Stimulated activated CD4-positive, alpha-beta T cell treated with anti-CD3 and anti-CD28 coated beads, Interleukin-1b, Interleukin-23, amount 100 ng/mL, for 1 hour (primary cell): ENCODE measurements around the gene CPSF6.
A peak's percentile ranks its signal among the peaks of the same experiment; 100 is the strongest.
"Not testable (repeated sequence)": the region's sequence is repeated elsewhere in the genome, so short reads cannot be mapped to it uniquely, and the experiment has no call there.

ENCODE experiments used
- DNase-seq, 2 donors: peaks; one replicate each; pipeline ENCODE4 v3.0.0-alpha.2; 2020; ENCODE audit warnings: low read depth in 2 of 2

Gene CPSF6, protein sequence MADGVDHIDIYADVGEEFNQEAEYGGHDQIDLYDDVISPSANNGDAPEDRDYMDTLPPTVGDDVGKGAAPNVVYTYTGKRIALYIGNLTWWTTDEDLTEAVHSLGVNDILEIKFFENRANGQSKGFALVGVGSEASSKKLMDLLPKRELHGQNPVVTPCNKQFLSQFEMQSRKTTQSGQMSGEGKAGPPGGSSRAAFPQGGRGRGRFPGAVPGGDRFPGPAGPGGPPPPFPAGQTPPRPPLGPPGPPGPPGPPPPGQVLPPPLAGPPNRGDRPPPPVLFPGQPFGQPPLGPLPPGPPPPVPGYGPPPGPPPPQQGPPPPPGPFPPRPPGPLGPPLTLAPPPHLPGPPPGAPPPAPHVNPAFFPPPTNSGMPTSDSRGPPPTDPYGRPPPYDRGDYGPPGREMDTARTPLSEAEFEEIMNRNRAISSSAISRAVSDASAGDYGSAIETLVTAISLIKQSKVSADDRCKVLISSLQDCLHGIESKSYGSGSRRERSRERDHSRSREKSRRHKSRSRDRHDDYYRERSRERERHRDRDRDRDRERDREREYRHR

DNA sequence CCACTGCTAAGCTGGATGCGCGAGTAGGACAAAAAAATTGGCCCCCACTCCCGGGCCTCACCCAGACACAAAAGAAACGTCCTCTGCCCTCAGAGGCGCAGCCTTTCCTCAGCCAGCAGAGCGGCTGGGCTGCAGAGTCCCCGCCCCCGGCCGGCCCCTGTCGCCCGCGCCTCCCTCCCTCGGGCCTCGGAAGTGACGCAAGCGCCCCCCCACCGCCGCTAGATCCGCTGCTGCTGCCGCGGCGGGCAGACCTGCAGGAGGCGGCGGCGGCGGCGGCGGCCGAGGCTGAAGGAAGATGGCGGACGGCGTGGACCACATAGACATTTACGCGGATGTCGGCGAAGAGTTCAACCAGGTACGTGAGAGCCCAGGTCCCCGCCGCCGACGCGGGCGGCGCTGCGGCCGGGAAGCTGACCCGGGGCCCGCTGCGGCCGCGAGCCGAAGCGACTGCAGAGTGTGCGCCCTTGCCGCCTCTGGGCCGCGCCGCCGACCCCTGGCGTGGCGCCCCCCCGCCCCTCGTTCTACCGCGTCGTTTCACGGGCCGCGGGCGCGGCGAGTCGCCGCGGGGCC is at the start of gene CPSF6:
Gene CPSF6 (plus strand): TSS at position 218 of the 570 bp plus-strand sequence. CDS start 78 bp downstream, at position 296.
- peak; percentile 91 to 93 for DNase-seq

DNA sequence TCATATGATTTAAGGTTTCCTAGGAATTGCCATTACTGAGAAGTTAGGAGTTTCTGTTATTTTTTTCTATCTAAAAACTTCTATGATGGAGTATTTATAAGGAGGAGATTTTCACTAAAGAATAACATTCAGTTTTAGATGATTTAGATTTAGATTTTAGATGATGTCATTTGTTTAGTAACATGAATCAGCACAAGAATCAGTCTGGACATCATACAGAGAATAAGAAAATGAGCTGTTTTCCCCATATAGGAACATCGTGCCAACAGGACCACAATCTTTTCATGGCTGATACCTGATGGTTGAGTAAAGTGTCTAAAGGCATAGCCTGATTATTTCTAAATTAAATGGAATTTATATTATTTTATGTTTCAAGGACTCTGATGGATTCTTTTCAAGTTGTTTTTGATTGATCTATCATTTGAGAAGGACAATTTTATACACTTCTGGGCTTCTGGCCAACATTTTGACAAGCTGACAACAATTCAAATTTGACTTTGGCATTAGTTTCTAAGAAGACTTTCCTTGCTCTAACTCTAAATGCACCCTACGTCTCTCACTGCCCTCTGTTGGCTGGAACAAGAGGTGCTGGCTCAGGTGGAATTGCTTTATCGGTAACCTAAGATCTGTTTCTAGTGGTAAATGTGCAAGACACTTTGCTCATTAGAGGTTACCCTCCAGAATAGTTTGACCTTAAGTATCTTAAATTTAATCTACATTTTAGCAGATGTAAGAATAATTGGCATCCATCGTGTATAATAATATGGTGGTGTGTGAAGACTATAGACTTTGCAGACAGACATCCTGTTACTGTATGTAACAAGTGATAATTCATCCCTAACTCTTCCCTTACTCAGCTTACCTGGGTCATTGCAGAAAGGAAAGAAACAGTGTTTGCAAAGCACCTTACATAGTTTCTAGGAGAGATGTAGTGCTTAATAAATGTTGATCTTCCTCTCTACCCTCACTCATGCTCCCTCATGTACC is 42.8 kb upstream of the CPSF6 start:
- no peak for DNase-seq

DNA sequence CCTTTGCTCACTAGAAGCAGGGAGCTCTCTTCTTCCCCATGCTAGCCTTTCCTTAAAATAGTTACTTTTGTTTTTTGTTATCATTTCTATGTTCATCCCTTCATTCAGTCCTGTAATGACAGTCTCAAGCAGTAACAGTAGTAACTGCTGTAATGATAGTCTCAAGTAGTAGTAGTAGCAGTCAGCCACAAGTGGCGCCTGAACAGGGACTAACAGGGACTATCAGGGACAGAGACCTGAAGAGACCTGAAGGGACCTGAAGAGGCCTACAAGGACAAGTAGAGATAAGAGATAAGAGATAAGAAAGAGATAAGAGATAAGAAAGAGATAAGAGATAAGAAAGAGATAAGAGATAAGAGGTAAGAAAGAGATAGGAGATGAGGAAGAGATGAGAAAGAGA is 39.4 kb upstream of the CPSF6 start:
- DNase-seq, result not testable (repeated sequence)

DNA sequence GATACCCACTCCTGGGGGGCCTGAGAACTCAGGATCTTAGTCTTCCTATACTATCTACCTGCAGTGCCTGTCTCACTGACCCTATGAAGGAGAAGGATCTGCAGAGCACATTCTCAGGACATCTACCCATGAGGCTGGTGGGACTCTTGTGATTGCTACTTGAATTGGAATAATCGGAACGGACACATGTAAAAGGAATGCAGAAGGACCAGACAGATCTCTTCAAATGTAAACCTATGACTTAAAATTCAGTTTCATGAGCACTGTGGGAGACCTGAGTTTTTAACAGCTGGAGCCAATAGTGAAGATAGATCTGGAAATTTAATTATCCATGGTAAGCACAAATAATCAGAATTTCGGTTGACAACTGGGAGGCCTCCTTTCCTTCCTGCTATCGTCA is 35.2 kb upstream of the CPSF6 start:
- no peak for DNase-seq

DNA sequence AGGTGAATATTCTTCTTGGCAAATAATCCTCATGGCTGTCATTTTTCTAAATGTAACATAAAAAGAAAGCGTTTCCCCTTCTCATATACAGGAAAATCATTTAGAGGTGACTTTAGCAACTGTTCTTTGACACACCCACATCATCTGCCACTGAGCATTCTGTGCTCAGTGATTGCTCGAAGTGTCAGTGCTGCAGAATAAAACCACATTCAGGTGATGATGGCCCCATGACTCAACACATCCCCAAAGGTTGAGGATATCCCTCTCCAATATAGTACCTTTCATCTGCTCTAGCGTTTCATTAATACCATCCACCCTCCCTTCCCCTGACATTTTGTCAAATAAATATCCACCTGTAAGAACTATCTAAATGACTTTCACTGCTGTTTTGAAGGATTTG is 28.7 kb upstream of the CPSF6 start:
- no peak for DNase-seq

DNA sequence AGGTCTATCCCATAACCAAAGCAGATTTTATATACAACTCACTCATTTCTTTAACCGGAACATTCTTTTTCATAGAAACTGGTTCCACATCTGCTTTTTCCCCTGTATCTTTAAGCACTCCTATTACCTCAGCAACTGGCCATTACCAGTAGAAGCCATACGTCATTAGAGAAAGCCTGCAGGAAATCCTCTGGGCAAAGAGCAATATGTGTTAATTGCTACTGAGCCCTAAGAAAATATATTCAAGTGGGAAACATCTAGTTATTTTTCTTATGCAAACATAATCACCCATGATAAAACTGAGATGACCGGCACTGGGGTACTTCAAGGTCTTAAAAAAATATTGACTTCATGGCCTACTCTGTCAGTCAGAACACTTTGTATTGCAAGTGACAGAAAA is 28.2 kb upstream of the CPSF6 start:
- no peak for DNase-seq

DNA sequence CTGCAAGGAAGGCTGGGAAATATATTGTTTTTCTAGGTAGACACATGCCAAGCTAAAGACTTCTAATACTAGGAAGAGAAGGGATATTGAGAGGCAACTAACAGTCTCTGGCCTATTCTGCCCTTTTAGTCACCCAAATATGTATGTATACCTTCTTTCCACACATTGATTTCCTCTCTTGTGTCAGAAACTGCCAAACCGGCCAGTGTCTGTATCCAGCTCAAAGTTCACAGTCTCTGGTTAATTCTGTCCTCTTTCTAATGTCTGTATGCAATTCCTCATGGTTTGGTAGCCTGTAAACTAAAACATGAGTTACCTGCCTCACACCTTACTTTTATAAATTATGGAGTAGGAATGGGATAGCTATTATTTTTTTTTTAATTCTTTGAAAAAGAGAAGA is 25.2 kb upstream of the CPSF6 start:
- no peak for DNase-seq

DNA sequence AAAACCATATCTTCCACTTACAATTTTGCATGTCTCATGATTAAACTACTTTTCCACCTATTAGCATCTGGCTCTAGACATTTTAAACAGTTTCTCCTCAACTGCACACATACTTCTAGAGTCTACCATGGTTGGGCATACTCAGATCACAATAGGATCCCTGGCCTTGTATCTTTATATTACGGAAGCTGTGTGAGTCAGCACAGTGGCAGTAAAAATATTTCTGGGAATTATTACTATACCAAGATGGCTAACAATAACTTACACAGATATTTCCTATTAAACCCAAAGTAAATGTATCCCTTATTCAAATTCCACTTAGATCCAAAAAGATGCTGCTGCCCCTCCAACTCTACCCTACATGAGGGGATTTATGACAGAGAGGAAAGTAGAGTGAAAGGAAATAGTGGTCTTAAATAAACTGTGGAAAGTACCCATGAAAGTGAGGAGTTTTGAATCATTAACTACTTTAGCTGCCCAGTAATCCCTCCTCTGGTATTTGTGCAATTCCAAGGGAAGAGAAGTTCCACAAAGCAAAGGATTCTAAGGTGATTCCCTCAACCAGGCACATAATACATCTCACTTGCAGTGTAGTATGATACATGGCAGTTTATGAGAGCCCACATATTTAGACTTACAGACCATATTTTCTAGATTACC is 14.0 kb upstream of the CPSF6 start:
- no peak for DNase-seq

DNA sequence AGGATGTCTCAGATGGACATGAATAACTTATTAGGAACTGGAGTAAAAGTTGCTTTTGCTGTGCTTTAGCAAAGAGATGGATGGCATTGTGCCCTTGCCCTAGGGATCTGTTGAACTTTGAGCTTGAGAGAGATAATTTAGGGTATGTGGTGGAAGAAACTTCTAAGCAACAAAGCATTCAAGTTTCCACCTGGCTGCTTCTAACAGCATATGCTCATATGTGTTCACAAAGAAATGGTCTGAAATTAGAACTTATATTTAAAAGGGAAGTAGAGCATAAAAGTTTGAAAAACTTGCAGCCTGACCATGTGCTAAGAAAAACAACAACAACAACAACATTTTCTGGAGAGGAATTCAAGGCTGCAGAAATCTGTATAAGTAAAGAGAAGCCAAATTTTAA is 7.9 kb upstream of the CPSF6 start:
- no peak for DNase-seq

DNA sequence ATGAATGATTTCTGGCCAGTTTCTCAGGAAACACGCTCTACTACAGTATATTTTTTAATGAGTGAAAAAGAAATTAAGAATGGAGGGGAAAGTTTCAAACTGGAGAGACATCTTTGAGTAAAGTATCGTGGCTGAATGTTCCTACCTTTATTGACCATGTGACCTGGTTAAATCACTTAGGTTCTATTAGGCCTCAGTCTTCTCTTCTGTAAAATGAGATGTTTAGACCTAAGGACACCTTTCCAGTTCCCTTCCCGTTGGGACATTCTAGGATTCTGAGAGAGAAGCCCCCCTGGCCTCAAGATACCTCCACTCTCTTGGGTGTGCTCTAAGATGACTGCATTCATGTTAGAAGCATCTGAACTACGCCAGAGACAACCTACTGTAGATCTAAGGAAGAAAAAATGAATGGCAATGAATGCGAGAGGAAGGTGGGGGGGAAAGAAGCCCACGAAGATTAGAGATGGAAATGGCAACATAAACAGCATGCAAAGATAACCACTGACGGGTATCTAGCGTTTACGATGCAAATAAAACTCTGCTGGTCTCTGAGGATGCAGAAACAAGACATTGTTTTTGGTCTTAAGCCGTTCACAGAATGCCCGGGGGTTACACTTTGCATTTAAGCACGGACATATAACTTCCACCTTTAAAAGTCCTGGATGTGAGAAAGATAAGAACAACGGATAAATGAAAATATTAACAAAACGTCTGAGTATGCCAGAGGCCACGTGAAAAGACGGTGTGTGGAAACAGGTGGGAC is 599 bp upstream of the CPSF6 start:
- DNase-seq, result no peak

DNA sequence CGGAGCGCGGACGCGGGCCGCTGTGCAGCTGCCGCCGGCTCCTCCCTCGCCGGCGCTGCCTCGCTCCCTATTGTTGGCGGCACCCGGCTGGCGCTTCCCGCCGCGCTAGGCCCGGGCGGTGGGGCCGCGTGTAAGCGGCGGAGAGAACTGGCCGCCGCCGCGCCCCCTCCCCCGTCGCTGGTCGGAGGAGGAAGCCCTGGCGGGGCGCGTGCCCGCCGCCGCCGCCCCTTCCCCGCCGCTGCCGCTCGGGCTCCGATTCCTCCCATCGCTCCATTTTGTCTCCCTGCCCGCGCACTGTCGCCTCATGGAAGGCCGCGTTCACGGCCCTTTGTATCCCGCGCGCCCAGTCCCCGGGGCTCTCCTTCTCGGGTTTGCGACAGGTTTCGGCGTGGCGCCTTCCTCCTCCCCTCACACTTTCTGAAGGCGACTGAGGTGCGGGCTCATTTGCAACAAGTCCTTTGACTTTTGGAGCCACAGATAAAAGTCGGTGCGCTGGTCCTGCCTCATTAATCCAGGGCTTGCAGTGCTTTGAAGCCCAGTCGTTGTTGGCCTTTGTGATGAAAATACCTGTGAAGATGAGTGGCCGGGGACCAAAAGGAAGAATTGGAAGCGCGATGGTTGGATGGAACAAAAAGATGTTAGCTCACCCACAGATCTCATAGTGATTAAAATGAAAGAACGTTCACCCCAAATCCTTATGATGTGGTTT is 707 bp downstream of the CPSF6 start:
- peak in 1 of 2 donors; percentile 13 for DNase-seq

DNA sequence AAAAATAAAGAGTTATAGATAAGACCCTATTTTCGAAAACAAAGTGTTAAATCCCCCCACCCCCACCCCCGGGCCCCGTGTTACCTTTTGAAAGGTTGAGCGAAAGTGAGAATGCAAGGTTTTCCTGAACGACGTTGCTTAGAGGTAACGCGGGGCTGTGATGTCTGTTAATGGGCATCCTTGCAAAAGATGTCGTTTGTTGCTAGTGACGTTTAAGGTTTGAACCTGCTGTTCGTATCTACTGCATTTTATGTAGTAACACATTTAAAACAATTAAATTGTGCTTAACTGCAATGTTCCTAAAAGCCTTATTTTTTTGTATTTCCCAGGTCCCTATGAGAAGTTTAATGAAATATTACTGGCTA is 1.2 kb downstream of the CPSF6 start:
- no peak for DNase-seq

DNA sequence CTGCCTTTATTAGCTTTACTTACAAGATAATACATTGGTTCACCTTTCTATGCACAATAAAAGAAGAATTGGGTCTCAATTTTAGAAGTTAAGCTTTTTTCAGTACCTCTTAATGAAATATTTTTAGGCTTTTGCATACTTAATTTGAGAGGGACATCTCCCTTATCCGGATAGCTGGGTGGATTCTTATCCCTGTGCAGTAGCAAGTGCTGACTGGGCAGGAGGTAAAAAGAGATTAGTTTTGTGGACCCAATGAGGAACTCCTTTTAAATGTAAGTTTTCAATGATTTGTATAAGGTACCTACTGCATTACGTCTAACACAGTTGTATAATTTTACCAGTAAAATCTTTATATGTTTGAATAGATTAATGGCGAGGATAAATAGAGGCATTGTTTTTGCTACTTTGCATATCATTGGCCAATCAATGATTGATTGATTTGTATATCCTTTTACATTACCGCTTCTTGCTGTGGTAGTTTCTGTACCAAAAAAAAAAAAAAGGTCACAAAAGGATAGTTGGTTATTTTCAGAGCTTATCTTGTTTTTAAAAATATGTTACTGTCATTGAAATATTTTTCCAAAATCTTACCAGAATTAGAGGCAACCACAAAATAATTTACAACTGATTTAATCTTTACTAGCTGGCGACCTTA is 2.2 kb downstream of the CPSF6 start:
- DNase-seq, result no peak

DNA sequence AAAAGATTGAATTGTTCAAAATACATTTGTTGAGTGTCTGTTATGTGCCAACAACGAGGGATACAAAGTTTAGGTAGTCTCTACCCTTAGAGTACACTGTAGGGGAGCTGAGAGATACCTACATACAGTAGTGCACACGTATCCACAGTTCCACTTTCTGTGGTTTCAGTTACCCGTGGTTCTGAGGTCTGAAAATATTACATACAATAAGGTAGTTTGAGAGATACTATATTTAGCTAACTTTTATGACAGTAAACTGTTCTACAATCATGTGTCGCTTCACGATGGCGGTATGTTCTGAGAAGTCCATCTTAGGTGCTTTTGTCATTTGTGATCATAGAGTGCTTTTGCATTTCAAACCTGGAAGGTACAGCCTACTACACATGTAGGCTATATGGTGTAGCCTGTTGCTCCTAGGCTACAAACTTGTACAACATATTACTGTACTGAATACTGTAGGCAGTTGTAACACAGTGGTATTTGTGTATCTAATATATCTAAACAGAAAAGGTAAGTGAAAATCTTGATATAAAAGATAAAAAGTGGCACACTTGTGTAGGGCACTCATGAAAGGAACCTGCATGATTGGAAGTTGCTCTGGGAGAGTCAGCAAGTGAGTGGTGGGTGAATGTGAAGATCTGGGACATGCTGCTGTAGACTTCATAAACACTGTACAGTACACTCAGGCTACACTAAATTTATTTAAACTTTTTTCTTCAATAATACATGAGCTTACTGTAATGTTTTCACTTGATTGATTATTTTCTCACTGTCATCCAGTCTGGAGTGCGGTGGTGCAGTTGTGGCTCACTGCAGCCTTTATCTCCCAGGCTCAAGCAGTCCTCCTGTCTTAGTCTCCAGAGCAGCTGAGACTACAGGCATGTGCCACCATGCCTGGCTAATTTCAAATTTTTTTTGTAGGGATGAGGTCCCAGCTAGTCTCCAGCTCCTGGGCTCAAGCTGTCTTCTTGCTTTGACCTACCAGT is 4.0 kb downstream of the CPSF6 start:
- DNase-seq, result no peak

DNA sequence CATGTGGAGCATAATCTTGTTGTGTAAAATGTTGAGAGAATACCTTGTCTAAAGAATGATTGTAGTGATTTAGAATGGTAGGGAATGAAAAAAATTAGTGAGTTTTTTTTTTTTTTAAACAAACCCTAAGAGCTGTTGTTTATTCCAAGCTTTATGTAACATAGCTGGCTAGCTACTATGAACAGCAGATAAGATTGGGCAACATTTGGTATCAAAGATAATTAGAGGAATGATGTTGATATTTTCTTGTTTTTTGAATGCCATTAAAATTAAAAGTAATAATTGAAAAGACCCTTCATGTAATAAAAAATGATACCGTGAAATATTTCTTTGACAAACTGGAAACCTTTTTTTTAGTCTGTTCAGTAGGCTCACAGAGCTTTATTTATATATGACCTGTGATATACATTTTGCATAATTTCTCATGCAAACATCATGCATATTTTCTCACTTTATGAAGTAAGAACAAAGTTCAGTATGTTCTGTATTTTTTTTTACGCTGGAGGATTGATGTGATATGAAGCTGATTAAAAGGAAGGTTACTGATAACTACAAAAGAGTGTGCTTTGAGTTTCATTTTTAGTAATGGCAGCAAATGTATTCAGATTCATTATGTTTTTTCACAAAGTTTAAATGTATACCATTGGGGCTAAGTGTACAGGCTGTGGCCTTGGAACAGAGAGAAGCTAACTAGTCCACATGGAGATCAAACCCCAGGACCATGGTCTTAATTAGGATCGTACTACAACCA is 8.1 kb downstream of the CPSF6 start:
- no peak for DNase-seq

DNA sequence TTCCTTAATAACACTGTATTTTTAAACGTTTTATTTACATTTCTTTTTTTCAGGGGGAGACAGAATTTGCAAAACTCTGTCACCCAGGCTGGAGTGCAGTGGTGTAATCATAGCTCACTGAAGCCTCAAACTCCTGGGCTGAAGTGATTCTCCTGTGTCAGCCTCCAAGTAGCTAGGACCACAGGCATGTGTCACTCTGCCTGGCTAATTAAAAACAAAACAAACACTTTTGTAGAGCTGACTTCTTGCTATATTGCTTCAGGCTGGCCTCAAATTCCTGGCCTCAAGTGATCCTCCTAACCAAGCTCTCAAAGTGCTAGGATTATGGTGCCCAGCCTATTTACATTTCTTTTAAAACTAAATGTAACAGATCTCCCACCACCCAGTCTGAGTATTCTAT is 12.7 kb downstream of the CPSF6 start:
- DNase-seq, result no peak

DNA sequence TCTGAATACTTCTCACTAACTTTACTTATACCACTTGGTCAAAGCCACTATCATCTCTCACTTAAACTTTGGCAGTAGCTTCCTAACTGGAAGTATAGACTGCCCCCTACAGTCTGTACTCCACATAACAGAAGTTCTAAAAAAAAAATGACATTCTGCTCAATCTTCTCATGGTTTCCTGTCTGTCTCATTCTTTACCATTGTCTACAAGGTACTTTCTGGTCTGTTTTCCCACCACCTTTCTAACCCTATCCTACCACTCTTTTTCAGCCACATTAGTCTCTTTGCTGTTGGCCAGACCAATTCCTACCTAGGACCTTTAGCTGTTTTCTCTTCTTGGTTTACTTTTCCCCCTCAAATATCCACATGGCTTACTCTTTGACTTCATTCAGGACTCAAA is 14.7 kb downstream of the CPSF6 start:
- DNase-seq, result no peak

DNA sequence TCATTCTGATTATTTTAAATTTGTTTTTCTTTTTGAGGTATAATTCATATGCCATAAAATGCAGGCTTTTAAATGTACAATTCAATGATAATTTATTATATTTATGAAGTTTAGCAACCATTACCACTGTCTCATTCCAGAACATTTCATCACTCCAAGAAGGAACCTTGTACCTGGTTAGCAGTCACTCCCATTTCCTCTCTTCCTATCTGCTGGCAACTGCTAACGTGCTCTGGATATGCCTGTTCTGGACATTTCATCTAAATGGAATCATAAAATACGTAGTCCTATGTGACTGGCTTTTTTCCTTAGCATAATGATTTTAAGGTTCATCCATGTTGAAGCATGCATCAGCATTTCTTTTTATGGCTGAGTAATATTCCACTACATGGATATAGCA is 15.5 kb downstream of the CPSF6 start:
- no peak for DNase-seq
